ENCODE measurements around the gene FAAP20.

GRCh38 chr1:2230781-2231531 lies 36.4 kb upstream of the FAAP20 start:
- TF ChIP-seq CTCF (IDR thresholded peaks at IDR 0.05; ENCODE audit: insufficient read depth, low read length, poor library complexity, severe bottlenecking) (no peak), EZH2phosphoT487 (conservative IDR thresholded peaks at IDR 0.05; ENCODE audit: low read length) (no peak)
